Adrenal gland (tissue), 5 donors: ENCODE results near the gene MSMP.

ENCODE experiments used
- CTCF ChIP-seq, 6 experiments: fragments of 450-650 bp in 4 of 6; fragments of 200-600 bp in 2 of 6; sonication (generic) in 1 of 6; IDR thresholded peaks; 1 replicate in 5 of 6; 2 replicates in 1 of 6; pipeline versions ENCODE4 v1.5.1 to v1.8.0; 2016 to 2021; ENCODE audit warnings: antibody characterized with exemption in 6 of 6, mild to moderate bottlenecking in 2 of 6, moderate library complexity in 1 of 6
- POLR2A ChIP-seq, 2 donors: fragments of 450-650 bp; IDR thresholded peaks; one replicate each; pipeline ENCODE4 v1.6.1; 2017; ENCODE audit warnings: antibody characterized with exemption in 2 of 2, mild to moderate bottlenecking in 2 of 2, moderate library complexity in 1 of 2
- donor health status: DM: no; HTN: no; CAD: no.

- TF ChIP-seq CTCF (IDR thresholded peaks at IDR 0.05), result no peak
- TF ChIP-seq POLR2A (IDR thresholded peaks at IDR 0.05), result peak; percentile 46 to 90
Measured at GRCh38 chr9:35732185-35732799, 21.8 kb downstream of the MSMP start, which contains the start of the genes CREB3 and TLN1.
